HK-2 (cell line): ENCODE measurements around the gene TBX15.

Experiments used
- DNase-seq: peaks from one replicate; pipeline ENCODE4 v3.0.0-alpha.2; 2018; ENCODE audit not compliant: unreplicated experiment

Gene TBX15

GRCh38 chr1:118985640-118986554, 2.2 kb downstream of the TBX15 start:
- DNase-seq = no peak

- DNase-seq = no peak
These were observed 3.2 kb downstream of the TBX15 start for GRCh38 chr1:118984722-118985639.

- no peak for DNase-seq
These were observed 3.9 kb downstream of the TBX15 start for GRCh38 chr1:118984086-118984721.

GRCh38 chr1:118983558-118984041, 4.5 kb downstream of the TBX15 start:
- DNase-seq = no peak

GRCh38 chr1:118982821-118983557, 5.2 kb downstream of the TBX15 start:
- DNase-seq = no peak

GRCh38 chr1:118982266-118982665, 5.9 kb downstream of the TBX15 start:
- no peak for DNase-seq

- DNase-seq = no peak
These were observed 6.7 kb downstream of the TBX15 start for GRCh38 chr1:118981436-118981835.

- DNase-seq = no peak
These were observed 8.2 kb downstream of the TBX15 start for GRCh38 chr1:118979754-118980575.

- no peak for DNase-seq
These were observed 9.0 kb downstream of the TBX15 start for GRCh38 chr1:118978914-118979701.

GRCh38 chr1:118977600-118977999, 10.5 kb downstream of the TBX15 start:
- DNase-seq = no peak

- DNase-seq = no peak
These were observed 13.5 kb downstream of the TBX15 start for GRCh38 chr1:118974661-118975060.

GRCh38 chr1:118973531-118974137, 14.5 kb downstream of the TBX15 start:
- DNase-seq = no peak

- DNase-seq = no peak
These were observed 15.1 kb downstream of the TBX15 start for GRCh38 chr1:118973032-118973431.

GRCh38 chr1:118970451-118970850, 17.7 kb downstream of the TBX15 start:
- no peak for DNase-seq

- no peak for DNase-seq
These were observed 24.4 kb downstream of the TBX15 start for GRCh38 chr1:118963456-118964430.

GRCh38 chr1:118963138-118963455, 25.0 kb downstream of the TBX15 start:
- no peak for DNase-seq

GRCh38 chr1:118961156-118961555, 27.0 kb downstream of the TBX15 start:
- DNase-seq = no peak

GRCh38 chr1:118960567-118961136, 27.5 kb downstream of the TBX15 start:
- peak; percentile 73 for DNase-seq
